ENCODE results near the gene FXR1. TPM values are rescaled to one million over a fixed set of nuclear protein-coding genes. Genes with fewer than 3 reads are reported as not detected.

Gene FXR1
- total and polyA plus RNA-seq, 2 donors (not counting 1 experiment from before 2014, with no cell fraction given), result 148 to 252 TPM

DNA sequence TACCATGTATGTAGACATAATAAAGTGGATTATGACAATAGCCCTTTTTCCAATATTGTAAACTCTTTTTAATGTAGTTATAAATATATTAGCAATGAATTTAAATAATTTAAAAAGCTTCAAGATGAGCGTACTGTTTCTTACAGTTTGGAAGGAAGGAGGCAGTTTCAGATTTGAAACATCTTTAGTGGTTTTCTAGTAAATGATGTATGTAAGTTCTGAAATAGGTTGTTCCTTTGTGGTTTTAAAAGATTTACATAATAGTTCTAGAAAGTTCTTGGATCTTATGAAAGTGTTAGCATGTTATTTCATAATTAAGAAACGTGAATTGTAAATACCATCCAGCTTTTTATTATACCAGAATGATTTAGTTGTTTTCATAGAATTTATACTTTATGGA is 61.1 kb downstream of the FXR1 start:
- Histone ChIP-seq H3K4me1 (ENCODE audit: control insufficient read depth, extremely low read depth, insufficient read depth, low read length) (no peaks in the 10 kb centered on the region), H3K4me2 (ENCODE audit: extremely low read depth, insufficient read depth, low read length) (no peak overlapping the region), H3K27me3 (ENCODE audit: control insufficient read depth, insufficient read depth, low read length) (no peaks in the 10 kb centered on the region), H3K4me3 (replicated peaks in 1 of 4; ENCODE audit: control extremely low read depth in 1 of 4, insufficient read depth in 1 of 4, low read depth in 3 of 4, low read length in 4 of 4) (no peak overlapping the region), H2AFZ (ENCODE audit: low read length) (no peak overlapping the region), H3K36me3 (ENCODE audit: control insufficient read depth, insufficient read depth, low read length) (peaks cover 10% of the 10 kb centered on the region), H4K20me1 (ENCODE audit: control insufficient read depth, extremely low read depth, insufficient read depth, low read length) (no peaks in the 10 kb centered on the region), H3K79me2 (ENCODE audit: control insufficient read depth, insufficient read depth, low read length) (no peaks in the 10 kb centered on the region), H3K9ac (ENCODE audit: insufficient read depth, low read length) (no peak overlapping the region), H3K27ac (ENCODE audit: insufficient read depth, low read length) (no peak overlapping the region), H3K9me3 (ENCODE audit: control insufficient read depth, insufficient read depth, low read depth, low read length) (no peaks in the 10 kb centered on the region)
- no peak for DNase-seq (ENCODE audit: low read depth in 2 of 2)
- TF ChIP-seq EZH2 (IDR thresholded peaks at IDR 0.05; ENCODE audit: low read length, missing control alignments) (no peak), CTCF (conservative IDR thresholded peaks at IDR 0.05 in 1 of 2, IDR thresholded peaks at IDR 0.05 in 1 of 2; ENCODE audit: low read depth in 1 of 2, low read length in 2 of 2) (no peak)

DNA sequence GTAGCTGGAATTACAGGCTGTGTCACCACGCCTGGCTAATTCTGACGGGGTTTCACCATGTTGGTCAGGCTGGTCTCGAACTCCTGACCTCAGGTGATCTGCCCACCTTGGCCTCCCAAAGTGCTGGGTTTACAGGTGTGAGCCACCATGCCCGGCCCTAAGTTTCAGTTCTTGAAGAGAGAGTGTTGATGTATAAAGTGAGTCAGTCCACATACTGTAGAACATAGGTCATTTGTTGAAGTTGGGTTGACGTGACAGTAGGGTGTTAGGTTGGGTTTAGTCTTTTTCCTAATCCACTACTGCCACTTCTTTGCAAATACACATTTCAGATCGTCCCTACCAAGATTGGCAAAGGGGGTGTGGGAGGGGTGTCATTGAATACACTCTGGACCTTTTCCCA is 61.8 kb downstream of the FXR1 start:
- Histone ChIP-seq H3K9me3 (ENCODE audit: control insufficient read depth, insufficient read depth, low read depth, low read length) (no peaks in the 10 kb centered on the region), H4K20me1 (ENCODE audit: control insufficient read depth, extremely low read depth, insufficient read depth, low read length) (no peaks in the 10 kb centered on the region), H3K27ac (ENCODE audit: insufficient read depth, low read length) (no peak overlapping the region), H3K79me2 (ENCODE audit: control insufficient read depth, insufficient read depth, low read length) (no peaks in the 10 kb centered on the region), H3K36me3 (ENCODE audit: control insufficient read depth, insufficient read depth, low read length) (peaks cover 9% of the 10 kb centered on the region), H3K4me1 (ENCODE audit: control insufficient read depth, extremely low read depth, insufficient read depth, low read length) (no peaks in the 10 kb centered on the region), H3K4me2 (ENCODE audit: extremely low read depth, insufficient read depth, low read length) (no peak overlapping the region), H3K9ac (ENCODE audit: insufficient read depth, low read length) (no peak overlapping the region), H2AFZ (ENCODE audit: low read length) (no peak overlapping the region), H3K27me3 (ENCODE audit: control insufficient read depth, insufficient read depth, low read length) (no peaks in the 10 kb centered on the region), H3K4me3 (replicated peaks in 1 of 4; ENCODE audit: control extremely low read depth in 1 of 4, insufficient read depth in 1 of 4, low read depth in 3 of 4, low read length in 4 of 4) (no peak overlapping the region)
- TF ChIP-seq CTCF (conservative IDR thresholded peaks at IDR 0.05 in 1 of 2, IDR thresholded peaks at IDR 0.05 in 1 of 2; ENCODE audit: low read depth in 1 of 2, low read length in 2 of 2), result no peak
- no peak for TF ChIP-seq EZH2 (IDR thresholded peaks at IDR 0.05; ENCODE audit: low read length, missing control alignments)
- no peak for DNase-seq (ENCODE audit: low read depth in 2 of 2)

DNA sequence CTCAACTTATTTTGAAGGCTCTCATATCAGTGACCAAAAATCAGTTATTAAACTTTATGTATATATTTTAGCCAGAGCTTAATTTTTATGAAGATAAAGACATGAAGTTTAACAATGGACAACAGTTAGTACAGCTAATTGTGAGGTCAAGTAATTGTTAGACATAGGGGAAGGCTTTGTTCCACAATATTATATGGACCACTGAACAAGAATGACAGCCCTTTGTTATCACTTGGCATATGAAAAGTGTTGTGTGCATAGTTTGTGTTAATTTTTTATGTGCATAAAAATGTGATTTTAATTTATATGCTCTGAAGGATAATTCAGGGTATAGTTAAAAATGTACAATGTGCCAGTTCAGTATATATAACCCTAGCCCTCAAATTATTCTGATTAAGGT is 65.0 kb downstream of the FXR1 start:
- no peaks in the 10 kb centered on the region for H3K4me1 ChIP-seq (ENCODE audit: control insufficient read depth, extremely low read depth, insufficient read depth, low read length)
- H3K79me2 ChIP-seq (ENCODE audit: control insufficient read depth, insufficient read depth, low read length), result no peaks in the 10 kb centered on the region
- H3K27me3 ChIP-seq (ENCODE audit: control insufficient read depth, insufficient read depth, low read length), result no peaks in the 10 kb centered on the region
- no peak overlapping the region for H3K4me2 ChIP-seq (ENCODE audit: extremely low read depth, insufficient read depth, low read length)
- DNase-seq (ENCODE audit: low read depth in 2 of 2), result no peak
- H3K9me3 ChIP-seq (ENCODE audit: control insufficient read depth, insufficient read depth, low read depth, low read length), result no peaks in the 10 kb centered on the region
- H3K27ac ChIP-seq (ENCODE audit: insufficient read depth, low read length), result no peak overlapping the region
- no peak overlapping the region for H3K9ac ChIP-seq (ENCODE audit: insufficient read depth, low read length)
- TF ChIP-seq EZH2 (IDR thresholded peaks at IDR 0.05; ENCODE audit: low read length, missing control alignments) (no peak), CTCF (conservative IDR thresholded peaks at IDR 0.05 in 1 of 2, IDR thresholded peaks at IDR 0.05 in 1 of 2; ENCODE audit: low read depth in 1 of 2, low read length in 2 of 2) (no peak)
- no peak overlapping the region for H3K4me3 ChIP-seq (replicated peaks in 1 of 4; ENCODE audit: control extremely low read depth in 1 of 4, insufficient read depth in 1 of 4, low read depth in 3 of 4, low read length in 4 of 4)
- H2AFZ ChIP-seq (ENCODE audit: low read length), result no peak overlapping the region
- no peaks in the 10 kb centered on the region for H4K20me1 ChIP-seq (ENCODE audit: control insufficient read depth, extremely low read depth, insufficient read depth, low read length)
- H3K36me3 ChIP-seq (ENCODE audit: control insufficient read depth, insufficient read depth, low read length), result peaks cover 6% of the 10 kb centered on the region

Measured in fibroblast of lung (primary cell).